HEK293 (cell line): ENCODE data around the gene TMED3.

Experiments
- ATF2 ChIP-seq: fragments of 450-650 bp; formaldehyde crosslinking; IDR thresholded peaks from 2 replicates; pipeline ENCODE4 v1.5.1; 2016; ENCODE audit warnings: missing biosample characterization, missing genetic modification characterization, low read depth
- CTCF ChIP-seq: fragments of 450-650 bp; formaldehyde crosslinking; IDR thresholded peaks from 2 replicates; pipeline ENCODE4 v1.5.1; 2016; ENCODE audit warnings: missing biosample characterization, missing genetic modification characterization
- HOXD13 ChIP-seq: sonication (generic); formaldehyde crosslinking; IDR thresholded peaks from 2 replicates; pipeline ENCODE4 v1.8.0; 2022; ENCODE audit warnings: missing genetic modification reagents, borderline replicate concordance
- MYNN ChIP-seq: fragments of 450-650 bp; formaldehyde crosslinking; IDR thresholded peaks from 2 replicates; pipeline ENCODE4 v1.5.1; 2016; ENCODE audit warnings: missing biosample characterization, missing genetic modification characterization, borderline replicate concordance
- ZBTB7A ChIP-seq: fragments of 450-650 bp; formaldehyde crosslinking; IDR thresholded peaks from 2 replicates; pipeline ENCODE4 v1.5.1; 2016; ENCODE audit warnings: low read depth, missing biosample characterization, missing genetic modification characterization
- ZNF266 ChIP-seq: fragments of 450-650 bp; formaldehyde crosslinking; IDR thresholded peaks from 2 replicates; pipeline ENCODE4 v1.5.1; 2016; ENCODE audit warnings: missing biosample characterization, missing genetic modification characterization, low read depth
- ZNF350 ChIP-seq: fragments of 450-650 bp; formaldehyde crosslinking; IDR thresholded peaks from 2 replicates; pipeline ENCODE4 v1.5.0; 2017; ENCODE audit warnings: missing biosample characterization, mild to moderate bottlenecking, missing genetic modification characterization
- ZNF416 ChIP-seq: fragments of 450-650 bp; formaldehyde crosslinking; IDR thresholded peaks from 2 replicates; pipeline ENCODE4 v1.5.1; 2016; ENCODE audit warnings: missing biosample characterization, missing genetic modification characterization
- ZSCAN4 ChIP-seq: fragments of 450-650 bp; formaldehyde crosslinking; IDR thresholded peaks from 2 replicates; pipeline ENCODE4 v1.5.1; 2017; ENCODE audit warnings: missing biosample characterization, missing genetic modification characterization
- TF ChIP-seq, protein P1 (sequence below): fragments of 450-650 bp; formaldehyde crosslinking; IDR thresholded peaks from 2 replicates; pipeline ENCODE4 v1.5.1; 2016; ENCODE audit warnings: missing biosample characterization, missing genetic modification characterization
- TF ChIP-seq, protein P2 (sequence below): fragments of 450-650 bp; IDR thresholded peaks from 2 replicates; pipeline ENCODE4 v1.5.1; 2018; ENCODE audit warnings: missing biosample characterization, missing genetic modification characterization
- TF ChIP-seq, protein P3 (sequence below): fragments of 450-650 bp; formaldehyde crosslinking; IDR thresholded peaks from 2 replicates; pipeline ENCODE4 v1.5.1; 2017; ENCODE audit warnings: missing biosample characterization, missing genetic modification characterization
- TF ChIP-seq, protein P4 (sequence below): fragments of 450-650 bp; formaldehyde crosslinking; IDR thresholded peaks from 2 replicates; pipeline ENCODE4 v1.5.1; 2016; ENCODE audit warnings: missing biosample characterization, missing genetic modification characterization

DNA sequence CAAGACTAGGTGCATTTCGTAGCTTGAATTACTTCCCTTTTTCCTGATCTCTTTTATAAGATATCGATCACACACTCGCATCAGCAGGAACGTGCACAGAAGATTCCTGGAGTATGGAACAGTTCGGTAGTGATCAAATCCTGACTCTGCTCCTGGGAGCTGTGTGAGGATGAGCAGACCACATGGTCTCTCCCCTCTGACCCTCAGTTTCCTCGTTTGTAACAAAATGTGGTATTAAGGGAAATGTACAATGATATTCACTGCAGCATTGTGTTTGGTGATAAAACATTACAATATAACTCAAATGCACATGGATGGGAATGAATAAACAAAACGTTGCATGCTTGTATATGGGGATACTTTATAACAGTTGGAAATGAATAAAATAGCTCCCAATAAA, 26.7 kb downstream of the TMED3 start:
- TF ChIP-seq ZNF350 (tag by site-specific recombination) (no peak), ZNF266 (tag by site-specific recombination) (no peak), ZSCAN4 (tag by site-specific recombination) (no peak), ATF2 (no peak), MYNN (tag by site-specific recombination) (no peak), ZNF416 (tag by site-specific recombination) (no peak), CTCF (tag by site-specific recombination) (no peak), ZBTB7A (tag by site-specific recombination) (no peak), HOXD13 (CRISPR knock-in tag) (no peak)
- TF ChIP-seq, protein P1, sequence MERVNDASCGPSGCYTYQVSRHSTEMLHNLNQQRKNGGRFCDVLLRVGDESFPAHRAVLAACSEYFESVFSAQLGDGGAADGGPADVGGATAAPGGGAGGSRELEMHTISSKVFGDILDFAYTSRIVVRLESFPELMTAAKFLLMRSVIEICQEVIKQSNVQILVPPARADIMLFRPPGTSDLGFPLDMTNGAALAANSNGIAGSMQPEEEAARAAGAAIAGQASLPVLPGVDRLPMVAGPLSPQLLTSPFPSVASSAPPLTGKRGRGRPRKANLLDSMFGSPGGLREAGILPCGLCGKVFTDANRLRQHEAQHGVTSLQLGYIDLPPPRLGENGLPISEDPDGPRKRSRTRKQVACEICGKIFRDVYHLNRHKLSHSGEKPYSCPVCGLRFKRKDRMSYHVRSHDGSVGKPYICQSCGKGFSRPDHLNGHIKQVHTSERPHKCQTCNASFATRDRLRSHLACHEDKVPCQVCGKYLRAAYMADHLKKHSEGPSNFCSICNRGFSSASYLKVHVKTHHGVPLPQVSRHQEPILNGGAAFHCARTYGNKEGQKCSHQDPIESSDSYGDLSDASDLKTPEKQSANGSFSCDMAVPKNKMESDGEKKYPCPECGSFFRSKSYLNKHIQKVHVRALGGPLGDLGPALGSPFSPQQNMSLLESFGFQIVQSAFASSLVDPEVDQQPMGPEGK (tag by site-specific recombination) = no peak
- TF ChIP-seq, protein P2, sequence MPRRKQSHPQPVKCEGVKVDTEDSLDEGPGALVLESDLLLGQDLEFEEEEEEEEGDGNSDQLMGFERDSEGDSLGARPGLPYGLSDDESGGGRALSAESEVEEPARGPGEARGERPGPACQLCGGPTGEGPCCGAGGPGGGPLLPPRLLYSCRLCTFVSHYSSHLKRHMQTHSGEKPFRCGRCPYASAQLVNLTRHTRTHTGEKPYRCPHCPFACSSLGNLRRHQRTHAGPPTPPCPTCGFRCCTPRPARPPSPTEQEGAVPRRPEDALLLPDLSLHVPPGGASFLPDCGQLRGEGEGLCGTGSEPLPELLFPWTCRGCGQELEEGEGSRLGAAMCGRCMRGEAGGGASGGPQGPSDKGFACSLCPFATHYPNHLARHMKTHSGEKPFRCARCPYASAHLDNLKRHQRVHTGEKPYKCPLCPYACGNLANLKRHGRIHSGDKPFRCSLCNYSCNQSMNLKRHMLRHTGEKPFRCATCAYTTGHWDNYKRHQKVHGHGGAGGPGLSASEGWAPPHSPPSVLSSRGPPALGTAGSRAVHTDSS (tag by site-specific recombination) = no peak
- TF ChIP-seq, protein P3, sequence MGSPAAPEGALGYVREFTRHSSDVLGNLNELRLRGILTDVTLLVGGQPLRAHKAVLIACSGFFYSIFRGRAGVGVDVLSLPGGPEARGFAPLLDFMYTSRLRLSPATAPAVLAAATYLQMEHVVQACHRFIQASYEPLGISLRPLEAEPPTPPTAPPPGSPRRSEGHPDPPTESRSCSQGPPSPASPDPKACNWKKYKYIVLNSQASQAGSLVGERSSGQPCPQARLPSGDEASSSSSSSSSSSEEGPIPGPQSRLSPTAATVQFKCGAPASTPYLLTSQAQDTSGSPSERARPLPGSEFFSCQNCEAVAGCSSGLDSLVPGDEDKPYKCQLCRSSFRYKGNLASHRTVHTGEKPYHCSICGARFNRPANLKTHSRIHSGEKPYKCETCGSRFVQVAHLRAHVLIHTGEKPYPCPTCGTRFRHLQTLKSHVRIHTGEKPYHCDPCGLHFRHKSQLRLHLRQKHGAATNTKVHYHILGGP (tag by site-specific recombination) = no peak
- TF ChIP-seq, protein P4, sequence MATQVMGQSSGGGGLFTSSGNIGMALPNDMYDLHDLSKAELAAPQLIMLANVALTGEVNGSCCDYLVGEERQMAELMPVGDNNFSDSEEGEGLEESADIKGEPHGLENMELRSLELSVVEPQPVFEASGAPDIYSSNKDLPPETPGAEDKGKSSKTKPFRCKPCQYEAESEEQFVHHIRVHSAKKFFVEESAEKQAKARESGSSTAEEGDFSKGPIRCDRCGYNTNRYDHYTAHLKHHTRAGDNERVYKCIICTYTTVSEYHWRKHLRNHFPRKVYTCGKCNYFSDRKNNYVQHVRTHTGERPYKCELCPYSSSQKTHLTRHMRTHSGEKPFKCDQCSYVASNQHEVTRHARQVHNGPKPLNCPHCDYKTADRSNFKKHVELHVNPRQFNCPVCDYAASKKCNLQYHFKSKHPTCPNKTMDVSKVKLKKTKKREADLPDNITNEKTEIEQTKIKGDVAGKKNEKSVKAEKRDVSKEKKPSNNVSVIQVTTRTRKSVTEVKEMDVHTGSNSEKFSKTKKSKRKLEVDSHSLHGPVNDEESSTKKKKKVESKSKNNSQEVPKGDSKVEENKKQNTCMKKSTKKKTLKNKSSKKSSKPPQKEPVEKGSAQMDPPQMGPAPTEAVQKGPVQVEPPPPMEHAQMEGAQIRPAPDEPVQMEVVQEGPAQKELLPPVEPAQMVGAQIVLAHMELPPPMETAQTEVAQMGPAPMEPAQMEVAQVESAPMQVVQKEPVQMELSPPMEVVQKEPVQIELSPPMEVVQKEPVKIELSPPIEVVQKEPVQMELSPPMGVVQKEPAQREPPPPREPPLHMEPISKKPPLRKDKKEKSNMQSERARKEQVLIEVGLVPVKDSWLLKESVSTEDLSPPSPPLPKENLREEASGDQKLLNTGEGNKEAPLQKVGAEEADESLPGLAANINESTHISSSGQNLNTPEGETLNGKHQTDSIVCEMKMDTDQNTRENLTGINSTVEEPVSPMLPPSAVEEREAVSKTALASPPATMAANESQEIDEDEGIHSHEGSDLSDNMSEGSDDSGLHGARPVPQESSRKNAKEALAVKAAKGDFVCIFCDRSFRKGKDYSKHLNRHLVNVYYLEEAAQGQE = no peak
